Loucy (cell line): ENCODE measurements around the gene ITM2B.

ENCODE experiments used
- CTCF ChIP-seq: fragments of 200-600 bp; sonication (generic); conservative IDR thresholded peaks from 2 replicates; pipeline ENCODE4 v1.5.1; 2014; ENCODE audit warnings: mild to moderate bottlenecking, antibody characterized with exemption, low read length
- EZH2phosphoT487 ChIP-seq: fragments of 200-600 bp; IDR thresholded peaks from 2 replicates; pipeline ENCODE4 v1.6.1; 2018; ENCODE audit warnings: antibody characterized with exemption, mild to moderate bottlenecking, moderate library complexity, borderline replicate concordance

GRCh38 chr13:48291730-48292129 lies 58.7 kb downstream of the ITM2B start:
- TF ChIP-seq CTCF (no peak), EZH2phosphoT487 (no peak)
